ENCODE data around the gene ULBP1.
"Not testable (repeated sequence)": the region's sequence is repeated elsewhere in the genome, so short reads cannot be mapped to it uniquely, and the experiment has no call there.

Gene ULBP1

GRCh38 chr6:150008588-150008987 lies 44.8 kb downstream of the ULBP1 start:
- FAIRE-seq, result no peak

GRCh38 chr6:150012846-150013784 lies 49.4 kb downstream of the ULBP1 start:
- not testable (repeated sequence) for FAIRE-seq

GRCh38 chr6:150013785-150014622 lies 50.3 kb downstream of the ULBP1 start:
- FAIRE-seq, result not testable (repeated sequence)

GRCh38 chr6:150014623-150015280 lies 51.0 kb downstream of the ULBP1 start:
- not testable (repeated sequence) for FAIRE-seq

DNA sequence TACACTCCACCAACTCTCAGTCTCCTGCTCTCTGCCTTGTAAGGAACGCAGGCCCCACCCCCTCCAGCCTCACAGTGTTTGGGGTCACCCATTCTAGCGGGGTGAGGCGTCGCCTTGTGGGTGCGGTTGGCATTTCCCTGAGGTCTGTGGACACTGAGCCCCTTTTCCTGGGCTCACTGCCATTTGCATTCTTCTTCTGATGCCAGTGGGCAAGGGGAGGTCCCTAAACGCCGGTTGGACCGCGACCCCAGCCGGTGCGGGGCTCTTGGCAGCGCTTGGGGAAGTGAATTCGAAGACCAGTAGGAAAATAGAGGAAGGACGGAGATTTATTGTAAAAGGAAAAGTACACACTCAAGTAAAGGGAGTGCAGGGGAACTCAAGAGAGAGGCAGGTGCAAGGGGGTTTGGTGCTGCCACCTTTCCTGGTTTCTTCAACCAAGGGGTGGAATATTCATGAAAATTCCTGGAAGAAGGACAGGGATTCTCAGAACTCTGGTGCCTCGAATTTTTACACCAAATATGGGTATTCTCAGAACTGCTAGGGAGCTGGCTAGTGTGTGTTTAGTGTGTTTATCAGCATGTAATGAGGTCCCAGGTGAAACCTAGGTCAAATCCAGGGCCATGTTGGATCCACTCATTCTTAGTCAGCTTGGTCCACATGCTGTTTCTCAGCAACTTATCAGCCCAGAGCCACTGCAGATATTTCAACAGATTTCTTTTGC lies 51.7 kb downstream of the ULBP1 start:
- not testable (repeated sequence) for FAIRE-seq

GRCh38 chr6:150016324-150017185 lies 52.8 kb downstream of the ULBP1 start:
- no peak for FAIRE-seq

DNA sequence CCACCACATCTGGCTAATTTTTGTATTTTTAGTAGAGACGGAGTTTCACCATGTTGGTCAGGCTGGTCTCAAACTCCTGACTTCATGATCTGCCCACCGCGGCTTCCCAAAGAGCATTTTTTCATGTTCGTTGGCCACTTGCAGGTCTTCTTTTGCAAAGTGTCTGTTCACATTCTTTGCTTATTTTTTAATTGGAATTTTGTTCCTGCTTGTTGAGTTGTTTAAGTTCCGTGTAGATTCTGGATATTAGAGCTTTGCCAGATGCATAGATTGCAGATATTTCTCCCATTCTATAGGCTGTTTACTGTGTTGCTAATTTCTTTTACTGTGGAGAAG lies 53.4 kb downstream of the ULBP1 start:
- not testable (repeated sequence) for FAIRE-seq

DNA sequence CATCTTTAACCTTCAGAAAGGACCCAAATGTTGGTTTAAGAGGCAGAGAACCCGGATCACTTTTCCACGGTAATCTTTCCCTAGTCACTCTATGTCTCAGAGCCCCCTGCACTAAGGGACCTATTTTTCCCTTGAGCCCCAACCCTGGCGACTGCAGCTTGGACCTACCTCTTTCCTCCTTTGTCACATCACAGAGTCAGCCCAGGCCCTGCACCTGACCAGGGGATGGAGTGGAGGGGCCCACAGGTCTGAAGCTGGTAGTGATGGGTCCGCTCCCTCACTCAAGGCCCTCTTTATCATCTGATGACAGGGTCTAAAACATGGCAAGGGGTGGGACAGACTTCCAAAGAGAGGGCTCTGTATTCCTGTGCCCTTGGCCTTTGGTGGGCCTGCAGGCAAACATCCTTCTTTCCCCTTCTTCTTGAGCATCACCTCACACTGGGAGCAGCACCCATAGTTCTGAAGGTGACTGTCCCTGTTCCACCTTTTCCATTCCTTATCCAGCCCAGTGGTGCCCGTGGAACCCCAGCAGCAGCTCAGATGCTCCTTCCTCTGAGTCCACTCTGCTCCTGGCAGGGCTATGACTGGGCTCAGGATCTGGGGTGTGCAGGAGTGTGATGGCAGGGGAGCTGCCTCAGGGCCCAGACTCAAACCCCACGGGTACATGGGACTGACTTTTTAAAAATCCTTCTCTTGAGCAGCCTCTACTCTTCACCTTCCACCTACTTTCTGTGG lies 55.3 kb downstream of the ULBP1 start:
- FAIRE-seq, result no peak

GRCh38 chr6:150021870-150022269 lies 58.1 kb downstream of the ULBP1 start:
- not testable (repeated sequence) for FAIRE-seq

All from A204.1 (cell line).